Gastroesophageal sphincter (tissue), 3 donors: Measurements from ENCODE around the gene HOXA4.

Experiments used
- CTCF ChIP-seq, 4 experiments: fragments of 200-600 bp in 2 of 4; fragments of 450-650 bp in 2 of 4; sonication (generic) in 1 of 4; IDR thresholded peaks; one replicate each; pipeline ENCODE4 v1.5.1; 2017 to 2019; ENCODE audit warnings: antibody characterized with exemption in 4 of 4, mild to moderate bottlenecking in 2 of 4, moderate library complexity in 2 of 4
- EP300 ChIP-seq: sonication (generic); formaldehyde crosslinking; IDR thresholded peaks from one replicate; pipeline ENCODE4 v1.6.1; 2017; ENCODE audit warnings: antibody characterized with exemption, mild to moderate bottlenecking

DNA sequence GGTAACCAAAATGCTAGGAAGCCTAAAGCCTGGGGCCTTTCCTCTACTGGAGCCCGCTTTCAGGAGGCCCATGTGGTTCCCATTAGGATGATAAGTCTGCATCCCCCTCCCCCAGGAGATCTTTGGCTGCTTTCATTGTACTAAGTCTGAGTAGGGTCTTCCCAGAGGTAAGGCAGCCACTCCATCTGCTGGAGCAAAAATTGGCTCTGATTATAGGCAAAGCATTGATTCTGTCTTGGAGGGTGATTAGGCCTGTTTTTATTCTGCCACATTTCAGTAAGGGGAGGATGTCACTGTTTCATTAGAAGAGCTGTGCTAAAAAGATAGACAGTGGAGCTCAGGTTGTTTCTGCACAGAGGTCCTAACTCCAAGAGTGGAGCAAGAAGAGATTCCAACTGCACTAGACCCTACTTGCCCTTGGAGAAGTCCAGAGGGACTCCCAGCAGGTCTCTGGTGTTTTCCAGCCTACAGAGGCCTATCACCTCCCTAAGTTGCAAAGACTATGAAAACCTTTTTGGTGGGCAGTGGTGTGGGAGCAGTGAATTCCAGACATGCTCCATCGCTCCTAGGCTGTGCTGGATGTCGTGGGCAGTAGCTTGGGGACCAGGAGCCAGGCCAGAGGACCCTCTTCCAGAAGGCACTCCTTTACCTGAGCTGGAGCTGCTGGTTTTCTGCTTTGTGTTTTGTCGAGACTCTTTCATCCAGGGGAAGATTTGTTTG is 20.9 kb downstream of the HOXA4 start:
- TF ChIP-seq CTCF (IDR thresholded peaks at IDR 0.05) = no peak
- no peak for TF ChIP-seq EP300
